T-cell (primary cell): ENCODE data around the gene JMJD6. TPM values are rescaled to one million over a fixed set of nuclear protein-coding genes. Genes with fewer than 3 reads are reported as not detected.
"Not testable (repeated sequence)": the region's sequence is repeated elsewhere in the genome, so short reads cannot be mapped to it uniquely, and the experiment has no call there.

Source experiments
- ATAC-seq, 4 experiments: fragments of 200-7000 bp in 3 of 4; fragments of 150-1000 bp in 1 of 4; cut with Tn5 transposase; replicated peaks in 1 of 4; 1 replicate in 3 of 4; 2 replicates in 1 of 4; pipeline ENCODE4 v1.10.0; 2021; ENCODE audit warnings: moderate library complexity in 3 of 4, mild to moderate bottlenecking in 2 of 4, moderate number of reproducible peaks in 1 of 4
- CTCF ChIA-PET, 2 donors: fragments of 300-600 bp; sonication (Branson Sonifier 250); formaldehyde crosslinking; loops; one replicate each; lab custom pipeline; 2022; ENCODE audit warnings: antibody characterized with exemption in 2 of 2; lab: Charles Lee
- POLR2A ChIA-PET, 2 donors: fragments of 300-600 bp; sonication (Branson Sonifier 250); formaldehyde crosslinking; loops; one replicate each; lab custom pipeline; 2022; ENCODE audit warnings: antibody characterized with exemption in 2 of 2; lab: Charles Lee
- DNase-seq, 35 experiments: peaks; one replicate each; pipeline versions ENCODE4 v3.0.0 to v3.0.0-alpha.2; 2013 to 2023
- H3K27ac ChIP-seq: one replicate; pipeline ENCODE4 v1.5.1; 2013; ENCODE audit warnings: low read length
- H3K27me3 ChIP-seq, 2 experiments: replicated peaks in 1 of 2; 1 replicate in 1 of 2; 2 replicates in 1 of 2; pipeline versions ENCODE4 v1.6.1 to v1.7.0; 2013; ENCODE audit warnings: low read length in 1 of 2, mixed read lengths in 1 of 2; ENCODE audit not compliant: control insufficient read depth in 2 of 2, insufficient read depth in 2 of 2; ENCODE audit errors: extremely low read depth in 1 of 2
- H3K36me3 ChIP-seq, 2 donors: 1 replicate in 1 of 2; 2 replicates in 1 of 2; pipeline versions ENCODE4 v1.6.1 to v1.7.0; 2013; ENCODE audit warnings: low read length in 1 of 2; ENCODE audit not compliant: control insufficient read depth in 2 of 2, insufficient read depth in 1 of 2; ENCODE audit errors: extremely low read depth in 1 of 2
- H3K4me1 ChIP-seq, 2 experiments: 1 replicate in 1 of 2; 2 replicates in 1 of 2; pipeline versions ENCODE4 v1.6.1 to v1.7.0; 2013; ENCODE audit warnings: low read length in 2 of 2, mixed read lengths in 1 of 2; ENCODE audit not compliant: insufficient read depth in 2 of 2, control insufficient read depth in 1 of 2; ENCODE audit errors: extremely low read depth in 1 of 2
- H3K4me3 ChIP-seq, 2 donors: 1 replicate in 1 of 2; 2 replicates in 1 of 2; pipeline versions ENCODE4 v1.5.1 to v1.7.0; 2013; ENCODE audit warnings: mild to moderate bottlenecking in 2 of 2, low read length in 1 of 2, moderate library complexity in 1 of 2; ENCODE audit not compliant: control insufficient read depth in 1 of 2; ENCODE audit errors: extremely low read depth in 1 of 2
- H3K9me3 ChIP-seq: 2 replicates; pipeline ENCODE4 v1.7.0; 2013
- H3K27ac Mint-ChIP-seq, 2 donors: one replicate each; pipeline ENCODE4 v1.8.0; 2020 to 2021; ENCODE audit warnings: mild to moderate bottlenecking in 2 of 2, mixed read lengths in 2 of 2
- H3K27me3 Mint-ChIP-seq, 2 donors: one replicate each; pipeline ENCODE4 v1.8.0; 2021 to 2022; ENCODE audit warnings: mixed read lengths in 2 of 2
- H3K36me3 Mint-ChIP-seq: one replicate; pipeline ENCODE4 v1.8.0; 2021; ENCODE audit warnings: mixed read lengths
- H3K4me1 Mint-ChIP-seq, 3 donors: one replicate each; pipeline ENCODE4 v1.8.0; 2020 to 2022; ENCODE audit warnings: mixed read lengths in 3 of 3, mild to moderate bottlenecking in 1 of 3
- H3K4me3 Mint-ChIP-seq, 3 donors: one replicate each; pipeline ENCODE4 v1.8.0; 2020 to 2022; ENCODE audit warnings: mild to moderate bottlenecking in 3 of 3, mixed read lengths in 3 of 3, moderate library complexity in 3 of 3
- H3K9me3 Mint-ChIP-seq, 3 donors: one replicate each; pipeline ENCODE4 v1.8.0; 2020 to 2022; ENCODE audit warnings: mixed read lengths in 3 of 3
- WGBS: methylation state at CpG from one replicate; pipeline ENCODE4 v1.1.5; 2013; ENCODE audit warnings: missing lambda C conversion rate; ENCODE audit not compliant: insufficient coverage; 5-methylcytosine and 5-hydroxymethylcytosine counted together
- total RNA-seq, 35 experiments: library from RNA in 6 of 35; stranded (reverse) in 6 of 35; fragments of 120-200 nt in 1 of 35; gene quantifications; one replicate each; pipeline versions ENCODE4 v1.2.1 to v1.2.4 and lab custom pipeline; 2013 to 2026

The JMJD6 gene
- total RNA-seq, 5 donors from 2014 or later (not counting 1 experiment from before 2014, with no cell fraction given) = 48.7 to 155 (median 56.6) TPM

DNA sequence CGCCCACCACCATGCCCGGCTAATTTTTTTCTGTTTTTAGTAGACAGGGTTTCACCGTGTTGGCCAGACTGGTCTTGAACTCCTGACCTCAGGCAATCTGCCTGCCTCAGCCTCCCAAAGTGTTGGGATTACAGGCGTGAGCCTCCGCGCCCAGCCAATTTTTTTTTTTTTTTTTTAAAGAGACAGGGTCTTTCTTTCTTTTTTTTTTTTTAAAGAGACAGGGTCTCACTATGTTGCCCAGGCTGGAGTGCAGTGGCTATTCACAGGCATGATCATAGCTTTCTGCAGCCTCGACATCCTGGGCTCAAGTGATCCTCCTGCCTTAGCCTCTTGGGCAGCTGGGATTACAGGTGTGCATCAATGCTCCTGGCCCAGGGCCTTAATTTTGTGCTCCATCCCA lies 14.1 kb downstream of the JMJD6 start:
- DNase-seq, H3K9me3 Mint-ChIP-seq, H3K4me3 Mint-ChIP-seq, H3K9me3 ChIP-seq, H3K27me3 Mint-ChIP-seq, ATAC-seq, H3K27ac ChIP-seq, H3K27me3 ChIP-seq, H3K4me3 ChIP-seq, POLR2A ChIA-PET, H3K27ac Mint-ChIP-seq: not testable (repeated sequence)
- Mint-ChIP-seq H3K36me3 (peaks cover 23% of the 10 kb centered on the region), H3K4me1 (peaks cover 38 to 57% (median 50%) of the 10 kb centered on the region in 3 donors)
- CTCF ChIA-PET = interaction anchor here (0.6 to 2.3 kb wide), 6 partner anchors 15 to 259 kb away, joined by 3 to 8 read pairs (median 4); partner anchors contain the start of genes METTL23 (in 1 of the 2), MFSD11 (in 1 of the 2) and UBE2O (in 1 of the 2)
- WGBS = 100% methylated on average over 1 of the region's 7 CpGs
- Histone ChIP-seq H3K4me1 (peaks cover 11 to 64% of the 10 kb centered on the region in 2 experiments), H3K36me3 (peaks cover 2 to 37% of the 10 kb centered on the region in 2 donors)

DNA sequence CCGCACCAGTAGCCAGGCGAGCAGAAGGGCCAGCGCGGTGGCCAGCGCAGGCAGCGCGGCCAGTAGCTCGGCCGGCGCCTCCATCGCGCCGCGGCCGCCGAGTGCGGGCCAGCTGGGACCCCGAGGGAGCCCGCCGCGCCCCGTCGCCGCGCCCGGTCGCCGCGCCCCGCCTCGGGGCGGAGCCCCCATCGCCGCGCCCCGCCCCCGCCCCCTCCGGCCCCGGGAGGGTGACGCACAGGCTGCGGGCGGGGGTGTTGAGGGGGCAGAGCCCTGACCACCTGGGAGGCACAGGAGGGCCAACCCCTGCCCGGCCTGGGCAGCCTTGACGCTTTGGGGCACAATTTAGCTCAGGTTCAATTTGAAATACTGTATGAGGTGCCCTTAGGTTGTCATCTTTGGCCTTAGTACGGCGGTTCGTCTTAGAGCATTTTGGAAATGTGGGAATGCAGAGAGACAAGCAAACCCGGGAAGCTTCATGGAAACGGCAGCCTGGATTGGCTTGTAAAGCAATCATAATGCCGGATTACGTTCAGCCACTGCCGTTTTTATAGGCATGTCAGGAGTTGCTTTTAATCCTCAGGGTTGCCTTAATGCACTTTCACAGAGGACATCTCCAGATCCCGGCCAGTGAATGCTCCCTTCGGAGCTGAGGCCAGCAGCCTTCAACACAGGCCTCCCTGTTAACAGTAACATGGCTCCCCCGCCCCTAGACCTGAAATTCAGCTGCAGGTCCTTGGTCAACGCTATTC lies 15.4 kb downstream of the JMJD6 start, which contains the start of gene MXRA7:
Gene MXRA7 (minus strand): TSS at position 103 of the 749 bp plus-strand sequence. CDS start 19 bp downstream, at position 84.
- H3K36me3 Mint-ChIP-seq = peaks cover 14% of the 10 kb centered on the region
- ChIA-PET CTCF (interaction anchor here (0.6 to 1.2 kb wide), 2 partner anchors 16 to 963 kb away, joined by 3 to 4 read pairs; partner anchors contain the start of gene METTL23 (in 1 of the 2)), POLR2A (no interaction called here)
- Histone ChIP-seq H3K36me3 (peaks cover 2 to 24% of the 10 kb centered on the region in 2 donors), H3K4me3 (peak within 1 kb of the TSS; percentile 5 to 34), H3K4me1 (peaks cover 11 to 53% of the 10 kb centered on the region in 2 experiments), H3K27me3 (peaks cover 0 to 9% of the 10 kb centered on the region in 2 experiments), H3K27ac (no peak within 1 kb of the TSS), H3K9me3 (no peaks in the 10 kb centered on the region)
- WGBS = 21% methylated on average over 26 of the region's 56 CpGs
- no peaks in the 10 kb centered on the region for H3K27me3 Mint-ChIP-seq
- peak within 1 kb of the TSS; percentile 64 to 75 (median 70) for H3K4me3 Mint-ChIP-seq
- H3K27ac Mint-ChIP-seq = peak within 1 kb of the TSS; percentile 19 to 34
- peak; percentile 66 to 79 (median 76) for ATAC-seq
- H3K4me1 Mint-ChIP-seq = peaks cover 31 to 46% (median 38%) of the 10 kb centered on the region in 3 donors
- no peaks in the 10 kb centered on the region for H3K9me3 Mint-ChIP-seq
- DNase-seq = peak in 27 of 35 experiments; percentile 7 to 75 (median 44)

DNA sequence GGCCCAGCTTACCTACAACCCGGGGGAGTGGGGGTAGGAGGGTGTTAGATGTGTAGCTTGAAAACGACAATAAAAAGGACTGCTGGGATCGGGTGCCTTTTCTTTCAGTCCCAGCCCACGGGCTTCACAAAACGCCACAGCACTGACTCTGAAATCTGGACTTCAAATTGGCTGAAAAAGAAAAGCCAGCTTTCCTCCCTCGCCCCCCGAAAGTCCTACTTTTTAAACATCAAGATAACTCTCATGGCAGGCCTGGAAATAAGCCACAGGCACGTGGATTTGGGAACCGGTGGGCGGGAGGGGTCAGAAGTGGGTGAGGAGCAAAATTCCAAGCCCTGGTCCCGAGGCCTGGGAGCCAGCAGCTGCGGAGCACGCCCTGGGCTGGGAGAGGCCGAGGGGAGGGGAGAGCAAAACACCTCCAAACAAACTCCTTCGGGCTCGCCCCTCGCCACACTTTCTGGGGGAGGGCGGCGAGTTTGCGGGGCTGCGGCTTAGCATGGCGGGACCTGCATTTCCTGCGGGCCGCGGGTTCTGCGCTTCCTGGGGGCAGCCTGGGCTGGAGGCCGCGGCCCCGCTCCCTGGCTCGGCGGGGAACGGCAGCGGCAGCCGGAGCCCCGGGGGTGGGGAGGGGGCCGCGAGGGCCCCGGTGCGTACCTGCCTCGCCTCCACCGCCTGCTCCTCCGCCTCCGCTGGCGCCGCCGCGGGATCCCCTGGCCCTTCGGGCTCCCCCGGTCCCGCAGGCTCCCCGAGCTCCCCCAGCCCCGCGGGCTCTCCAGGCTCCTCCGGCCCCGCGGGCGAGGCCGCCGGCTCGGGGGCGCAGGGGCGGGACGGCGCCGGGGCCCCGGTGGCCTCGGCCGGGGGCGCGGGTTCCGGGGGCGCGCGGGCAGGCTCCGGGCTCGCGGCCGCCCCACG lies 16.2 kb downstream of the JMJD6 start:
- peaks cover 5 to 44% of the 10 kb centered on the region in 2 experiments for H3K4me1 ChIP-seq
- ATAC-seq (peak; percentile 27 to 51 (median 38)), DNase-seq (peak in 1 of 35 experiments; percentile 42)
- H3K27ac ChIP-seq, H3K27me3 ChIP-seq, H3K9me3 Mint-ChIP-seq, H3K9me3 ChIP-seq, POLR2A ChIA-PET, H3K27me3 Mint-ChIP-seq: not testable (repeated sequence)
- Mint-ChIP-seq H3K36me3 (peaks cover 10% of the 10 kb centered on the region), H3K27ac (peak overlapping the region in 1 of 2 donors; percentile 34), H3K4me1 (peaks cover 23 to 38% (median 30%) of the 10 kb centered on the region in 3 donors), H3K4me3 (peak overlapping the region; percentile 64 to 75 (median 70))
- peaks cover 0 to 16% of the 10 kb centered on the region in 2 donors for H3K36me3 ChIP-seq
- CTCF ChIA-PET = interaction anchor here in 1 of 2 donors (0.6 kb wide), 1 partner anchor 963 kb away, joined by 3 read pairs; no protein-coding TSS in a partner anchor
- peak overlapping the region; percentile 1 to 34 for H3K4me3 ChIP-seq
- 24% methylated on average over 16 of the region's 79 CpGs for WGBS

DNA sequence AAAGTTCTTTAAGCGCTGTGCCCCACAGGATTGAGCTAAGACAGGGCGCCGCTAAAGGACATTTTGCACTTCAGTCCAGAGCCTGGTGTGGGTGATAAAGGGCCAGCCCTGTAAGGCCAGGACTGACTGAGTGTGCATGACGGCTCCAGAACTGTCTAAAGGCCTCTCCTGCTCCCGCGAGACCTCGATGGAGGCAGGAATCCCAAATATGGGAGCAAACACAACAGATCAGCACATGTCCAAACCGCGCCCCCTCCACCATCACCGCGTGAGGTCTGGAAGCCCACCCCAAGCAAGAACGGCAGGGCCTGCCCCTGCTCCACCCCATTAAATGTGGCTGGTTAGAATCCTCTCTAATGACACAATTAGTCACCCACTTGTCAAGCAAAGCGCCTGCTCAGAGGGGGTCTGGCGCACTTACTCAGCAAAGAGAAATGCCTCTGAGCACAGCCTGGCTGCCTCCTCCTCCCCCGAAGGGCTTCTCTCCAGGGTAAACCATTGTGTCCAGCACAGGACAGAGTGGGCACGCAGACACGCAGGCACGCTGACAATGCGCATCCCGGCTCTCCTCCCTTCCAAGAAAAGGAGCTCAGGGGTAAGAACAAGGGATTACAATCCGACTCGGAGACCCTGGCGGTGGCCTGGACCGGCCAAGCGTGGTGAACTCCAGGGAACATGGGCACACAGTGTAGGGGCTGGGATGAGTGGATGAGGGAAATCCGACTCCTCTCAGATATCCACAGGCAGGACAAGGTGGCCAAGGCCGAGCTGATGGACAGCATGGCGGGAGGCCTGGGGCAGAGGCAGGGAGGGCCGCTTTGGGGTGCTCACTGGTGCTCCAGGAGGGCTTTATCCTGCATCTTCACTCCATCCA lies 17.1 kb downstream of the JMJD6 start:
- Histone ChIP-seq H3K27me3 (peaks cover 0 to 9% of the 10 kb centered on the region in 2 experiments), H3K36me3 (peaks cover 0 to 15% of the 10 kb centered on the region in 2 donors), H3K9me3 (no peaks in the 10 kb centered on the region), H3K4me3 (no peak overlapping the region), H3K4me1 (peaks cover 4 to 36% of the 10 kb centered on the region in 2 experiments), H3K27ac (no peak overlapping the region)
- no peak for DNase-seq
- ChIA-PET POLR2A (no interaction called here), CTCF (interaction anchor here in 1 of 2 donors (0.8 kb wide), 1 partner anchor 28 kb away, joined by 3 read pairs; no protein-coding TSS in a partner anchor)
- Mint-ChIP-seq H3K4me3 (peak overlapping the region; percentile 64 to 75 (median 70)), H3K4me1 (peaks cover 14 to 32% (median 25%) of the 10 kb centered on the region in 3 donors), H3K27ac (peak overlapping the region in 1 of 2 donors; percentile 34), H3K36me3 (peaks cover 6% of the 10 kb centered on the region), H3K27me3 (no peaks in the 10 kb centered on the region), H3K9me3 (no peaks in the 10 kb centered on the region)
- WGBS = 94% methylated on average over 23 of the region's 29 CpGs
- no peak for ATAC-seq

DNA sequence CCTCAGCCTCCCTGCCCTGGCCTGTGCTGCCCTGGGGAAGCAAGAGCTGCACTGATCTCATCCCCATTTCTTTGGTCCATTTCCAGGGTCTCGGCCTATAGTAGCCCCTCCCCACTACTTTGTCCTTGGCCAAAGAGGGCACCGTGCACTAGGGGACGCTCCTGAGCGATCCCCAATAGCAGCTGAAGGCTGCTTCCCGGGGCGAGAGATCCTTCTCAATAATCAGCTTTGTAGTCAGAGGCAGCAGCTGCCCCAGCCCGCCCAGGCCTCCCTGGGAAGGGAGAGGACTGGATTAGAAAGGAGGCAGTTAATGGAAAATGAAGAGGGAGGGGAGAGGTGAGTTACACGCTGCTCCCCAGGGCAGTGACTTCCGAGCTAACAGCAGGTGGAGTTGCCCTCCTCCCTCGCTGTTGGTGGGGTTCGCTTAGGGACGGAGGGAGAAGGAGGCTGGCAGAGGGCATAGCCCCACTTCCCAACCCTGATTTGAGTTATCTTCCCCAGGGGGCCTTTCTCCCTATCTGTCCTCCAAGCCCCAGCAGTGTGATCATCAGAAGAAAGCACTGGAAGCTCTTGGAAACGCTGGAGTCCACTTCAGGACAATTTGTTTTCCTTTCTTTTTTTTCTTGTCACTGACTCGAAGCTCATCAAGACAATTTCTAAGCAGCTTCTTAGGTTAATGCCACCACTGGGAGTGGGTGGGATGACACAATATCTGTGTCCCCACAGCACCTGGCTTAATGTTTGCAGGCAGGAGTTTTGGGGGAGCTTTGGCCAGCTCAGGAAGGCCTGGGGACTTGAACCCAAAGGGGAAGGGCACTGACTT lies 18.2 kb downstream of the JMJD6 start:
- Histone ChIP-seq H3K27ac (no peak overlapping the region), H3K4me1 (peaks cover 0 to 27% of the 10 kb centered on the region in 2 experiments), H3K4me3 (no peak overlapping the region), H3K27me3 (peaks cover 0 to 9% of the 10 kb centered on the region in 2 experiments), H3K36me3 (peaks cover 0 to 4% of the 10 kb centered on the region in 2 donors), H3K9me3 (no peaks in the 10 kb centered on the region)
- no peaks in the 10 kb centered on the region for H3K27me3 Mint-ChIP-seq
- CTCF ChIA-PET = interaction anchor here (0.6 to 0.8 kb wide), 3 partner anchors 27 to 372 kb away, joined by 3 to 11 read pairs (median 3); no protein-coding TSS in a partner anchor
- peaks cover 3 to 21% (median 15%) of the 10 kb centered on the region in 3 donors for H3K4me1 Mint-ChIP-seq
- no peak overlapping the region for H3K27ac Mint-ChIP-seq
- POLR2A ChIA-PET = interaction anchor here in 1 of 2 donors (0.6 kb wide), 1 partner anchor 15 kb away, joined by 9 read pairs; no protein-coding TSS in a partner anchor
- WGBS = 89% methylated on average over 7 of the region's 14 CpGs
- peak overlapping the region in 1 of 3 donors; percentile 70 for H3K4me3 Mint-ChIP-seq
- no peaks in the 10 kb centered on the region for H3K9me3 Mint-ChIP-seq
- no peaks in the 10 kb centered on the region for H3K36me3 Mint-ChIP-seq
- DNase-seq = no peak
- no peak for ATAC-seq
